Amniotic stem cell (primary cell): ENCODE results near the gene KRTAP5-8.
"Not testable (repeated sequence)": the region's sequence is repeated elsewhere in the genome, so short reads cannot be mapped to it uniquely, and the experiment has no call there.

ENCODE experiments used
- DNase-seq: peaks from one replicate; lab custom pipeline; 2025; lab: John Stamatoyannopoulos, UW

KRTAP5-8 gene

GRCh38 chr11:71574418-71574817 is 36.6 kb downstream of the KRTAP5-8 start:
- no peak for DNase-seq

DNA sequence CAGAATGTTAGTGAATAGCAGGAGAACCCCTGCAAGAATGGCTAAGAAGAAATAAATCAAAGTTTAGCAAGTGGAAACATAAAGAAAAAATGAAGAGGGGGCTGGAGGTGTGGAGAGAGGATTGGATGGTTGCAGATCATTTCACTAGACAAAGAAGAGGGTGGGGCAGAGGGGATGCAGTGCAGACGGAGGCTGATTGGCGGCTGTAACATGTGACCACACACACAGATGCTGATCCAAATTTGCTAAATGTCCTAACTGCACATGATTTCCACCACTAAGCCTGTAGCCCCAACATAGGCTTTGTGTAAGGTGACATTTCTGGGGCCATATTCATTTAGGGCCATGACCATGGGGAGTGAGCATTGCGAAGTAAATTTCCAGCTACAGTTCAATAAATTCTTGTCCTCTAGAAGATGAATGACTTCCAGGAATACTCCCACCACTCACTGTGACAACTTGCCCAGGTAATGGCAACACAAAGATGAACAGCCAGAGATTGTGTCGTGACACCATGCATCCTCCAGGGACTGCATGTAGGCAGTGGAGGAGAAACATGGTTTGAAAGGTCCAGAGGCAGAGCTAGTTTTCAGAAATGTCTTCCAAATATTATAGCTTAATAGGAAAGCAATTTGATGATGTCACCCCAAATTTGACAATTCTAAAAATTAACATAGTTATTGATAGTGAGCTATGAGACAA is 38.0 kb downstream of the KRTAP5-8 start:
- no peak for DNase-seq

- DNase-seq: not testable (repeated sequence)
These were observed 39.1 kb downstream of the KRTAP5-8 start for GRCh38 chr11:71576688-71577465.

- DNase-seq: no peak
These were observed 39.7 kb downstream of the KRTAP5-8 start for GRCh38 chr11:71577469-71578004.

- not testable (repeated sequence) for DNase-seq
These were observed 41.7 kb downstream of the KRTAP5-8 start for GRCh38 chr11:71579513-71579912.

GRCh38 chr11:71580057-71581003 is 42.5 kb downstream of the KRTAP5-8 start:
- peak; percentile 8 for DNase-seq

DNA sequence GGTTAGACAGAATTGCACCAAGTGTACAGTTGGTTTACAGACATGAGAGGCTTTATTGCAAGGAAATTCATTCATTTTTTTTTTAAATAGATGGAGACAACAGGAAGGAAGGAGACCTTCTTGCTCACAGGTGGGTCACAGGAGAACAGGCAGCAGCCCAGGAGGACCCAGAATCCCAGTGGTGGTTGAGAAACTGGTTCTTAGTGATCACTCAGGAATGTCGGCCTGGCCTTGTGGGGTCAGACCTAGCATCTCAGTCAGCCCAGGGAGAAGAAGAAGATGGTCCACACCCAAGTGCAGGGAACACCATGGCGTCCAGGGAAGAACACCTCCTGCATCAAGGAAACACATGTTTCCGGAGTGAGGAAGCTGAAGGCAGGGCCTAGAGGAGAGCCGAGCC is 44.0 kb downstream of the KRTAP5-8 start:
- no peak for DNase-seq

- DNase-seq: no peak
These were observed 44.6 kb downstream of the KRTAP5-8 start, which contains the start of gene KRTAP5-11 for GRCh38 chr11:71582309-71582895. TSS of gene KRTAP5-11 (minus strand) at chr11:71582875. CDS start at chr11:71582837, 38 bp downstream.

DNA sequence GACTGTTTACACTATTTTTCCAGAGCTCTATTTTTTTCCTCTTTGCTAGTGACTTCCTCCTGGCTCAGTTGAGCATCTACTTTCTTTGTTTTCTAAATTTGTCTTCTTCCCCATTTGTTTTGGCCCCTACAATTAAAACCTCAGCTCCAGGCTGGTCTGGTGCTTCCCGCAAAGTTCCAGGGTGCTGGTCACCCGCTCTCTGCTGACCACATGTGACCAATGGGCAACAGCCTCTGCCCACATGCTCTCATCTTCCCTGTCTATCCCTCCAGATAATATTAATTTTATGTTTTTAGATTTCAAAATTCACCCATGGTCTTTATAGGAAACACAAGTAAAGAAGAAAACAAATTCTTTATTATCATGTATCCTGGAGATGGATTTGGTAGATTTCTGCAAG is 45.1 kb downstream of the KRTAP5-8 start:
- not testable (repeated sequence) for DNase-seq

DNA sequence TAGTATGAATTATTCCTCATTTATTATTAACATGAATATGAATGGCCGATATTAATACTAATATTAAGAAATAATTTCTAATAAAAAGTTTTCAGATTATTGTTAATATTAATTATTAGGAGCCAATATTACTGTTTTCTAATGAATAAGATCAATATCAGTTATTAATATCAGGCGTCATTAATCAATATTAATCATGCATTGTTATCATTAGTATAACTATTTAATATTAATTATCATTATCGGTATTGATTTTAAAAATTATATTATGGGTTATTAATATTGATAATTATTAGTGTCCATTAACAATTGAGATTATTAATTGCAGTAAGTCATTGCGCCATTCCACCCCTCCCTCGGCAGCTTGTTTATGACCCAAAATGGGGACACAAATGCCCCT is 47.8 kb downstream of the KRTAP5-8 start:
- not testable (repeated sequence) for DNase-seq

DNA sequence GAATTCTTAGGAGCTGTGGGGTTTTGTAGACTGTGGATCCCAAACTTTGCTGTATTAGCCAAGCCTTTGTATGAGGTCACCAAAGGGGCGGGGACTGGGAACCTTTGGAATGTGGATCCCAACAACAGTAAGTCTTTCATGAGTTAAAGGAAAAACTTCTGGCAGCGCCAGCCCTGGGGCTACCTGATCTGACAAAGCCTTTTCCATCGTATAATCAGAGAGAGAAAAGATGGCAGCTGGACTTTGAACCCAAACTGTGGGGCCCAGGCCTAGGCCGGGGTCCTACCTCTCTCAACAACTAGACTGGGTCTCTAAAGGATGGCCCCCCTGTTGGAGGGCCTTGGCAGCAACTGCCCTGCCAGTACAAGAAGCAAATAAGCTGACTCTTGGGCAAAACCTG is 50.5 kb downstream of the KRTAP5-8 start:
- DNase-seq: not testable (repeated sequence)
